GM23248 (cell line): ENCODE results near the gene PIP4K2A.

ENCODE experiments used
- EZH2 ChIP-seq: fragments of 200-600 bp; sonication (generic); IDR thresholded peaks from 2 replicates; pipeline ENCODE4 v1.6.1; 2018; ENCODE audit warnings: antibody characterized with exemption, mild to moderate bottlenecking; ENCODE audit not compliant: insufficient read depth, poor library complexity, severe bottlenecking
- EZH2phosphoT487 ChIP-seq: fragments of 200-600 bp; sonication (generic); IDR thresholded peaks from 2 replicates; pipeline ENCODE4 v1.6.1; 2018; ENCODE audit warnings: antibody characterized with exemption, moderate library complexity, mild to moderate bottlenecking, low read depth; ENCODE audit not compliant: insufficient read depth

- TF ChIP-seq EZH2 (no peak), EZH2phosphoT487 (no peak)
Measured at GRCh38 chr10:22701132-22701826, 13.1 kb downstream of the PIP4K2A start.
